ENCODE results near the gene SIDT1.

The SIDT1 gene

DNA sequence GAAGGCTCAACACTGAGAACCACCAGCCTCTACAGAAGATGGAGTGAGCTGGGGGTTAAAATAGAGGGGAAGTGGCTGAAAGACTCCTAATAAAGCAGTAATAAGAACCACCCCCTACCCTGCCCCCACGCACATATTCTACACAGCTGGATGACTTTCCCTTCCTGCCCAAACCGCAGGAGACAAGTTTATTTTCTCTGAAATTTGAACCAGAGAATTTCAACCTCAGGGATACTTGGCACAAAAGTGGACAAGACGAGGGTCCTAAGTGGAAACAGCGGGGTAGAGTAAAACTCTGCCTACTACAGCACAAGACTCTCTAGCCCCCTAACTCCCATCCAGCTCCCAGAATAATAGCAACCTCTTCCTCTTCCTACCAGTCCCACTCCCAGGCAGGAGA lies 135.7 kb downstream of the SIDT1 start:
- Histone ChIP-seq H3K27ac (no peak overlapping the region), H3K4me3 (no peak overlapping the region)
- DNase-seq (ENCODE audit: low spot score) = no peak
- TF ChIP-seq, protein P1, sequence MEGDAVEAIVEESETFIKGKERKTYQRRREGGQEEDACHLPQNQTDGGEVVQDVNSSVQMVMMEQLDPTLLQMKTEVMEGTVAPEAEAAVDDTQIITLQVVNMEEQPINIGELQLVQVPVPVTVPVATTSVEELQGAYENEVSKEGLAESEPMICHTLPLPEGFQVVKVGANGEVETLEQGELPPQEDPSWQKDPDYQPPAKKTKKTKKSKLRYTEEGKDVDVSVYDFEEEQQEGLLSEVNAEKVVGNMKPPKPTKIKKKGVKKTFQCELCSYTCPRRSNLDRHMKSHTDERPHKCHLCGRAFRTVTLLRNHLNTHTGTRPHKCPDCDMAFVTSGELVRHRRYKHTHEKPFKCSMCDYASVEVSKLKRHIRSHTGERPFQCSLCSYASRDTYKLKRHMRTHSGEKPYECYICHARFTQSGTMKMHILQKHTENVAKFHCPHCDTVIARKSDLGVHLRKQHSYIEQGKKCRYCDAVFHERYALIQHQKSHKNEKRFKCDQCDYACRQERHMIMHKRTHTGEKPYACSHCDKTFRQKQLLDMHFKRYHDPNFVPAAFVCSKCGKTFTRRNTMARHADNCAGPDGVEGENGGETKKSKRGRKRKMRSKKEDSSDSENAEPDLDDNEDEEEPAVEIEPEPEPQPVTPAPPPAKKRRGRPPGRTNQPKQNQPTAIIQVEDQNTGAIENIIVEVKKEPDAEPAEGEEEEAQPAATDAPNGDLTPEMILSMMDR (IDR thresholded peaks at IDR 0.05) = no peak

- Histone ChIP-seq H3K4me3 (no peak overlapping the region), H3K27ac (no peak overlapping the region)
- DNase-seq (ENCODE audit: low spot score) = no peak
- TF ChIP-seq, protein P1 (IDR thresholded peaks at IDR 0.05) = no peak
Observed at GRCh38 chr3:113673593-113673992, 141.2 kb downstream of the SIDT1 start.

- no peak overlapping the region for H3K27ac ChIP-seq
- TF ChIP-seq, protein P1 (IDR thresholded peaks at IDR 0.05) = no peak
- no peak overlapping the region for H3K4me3 ChIP-seq
- no peak for DNase-seq (ENCODE audit: low spot score)
Observed at GRCh38 chr3:113676261-113676660, 143.9 kb downstream of the SIDT1 start.

DNA sequence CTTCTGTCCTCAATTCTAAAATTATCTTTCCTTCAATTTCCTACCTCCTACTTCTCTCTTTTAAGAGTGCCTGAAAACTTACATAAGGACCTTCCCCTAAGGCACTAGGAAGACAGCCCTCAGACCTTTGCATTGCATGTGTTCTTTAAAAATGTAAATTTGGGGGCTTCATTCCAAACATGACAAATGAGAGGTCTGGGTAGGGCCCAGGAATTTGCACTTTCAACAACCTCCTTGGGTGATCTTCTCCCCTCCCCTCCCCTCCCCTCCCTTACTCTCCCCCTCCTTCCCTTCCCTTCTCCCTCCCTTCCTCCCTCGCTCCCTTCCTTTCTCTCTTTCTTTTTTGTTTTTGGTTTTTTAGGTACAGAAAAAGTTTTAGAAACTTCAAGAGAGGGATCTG lies 145.4 kb downstream of the SIDT1 start:
- DNase-seq (ENCODE audit: low spot score) = no peak
- no peak overlapping the region for H3K4me3 ChIP-seq
- TF ChIP-seq, protein P1 (IDR thresholded peaks at IDR 0.05) = no peak
- no peak overlapping the region for H3K27ac ChIP-seq

- H3K4me3 ChIP-seq = no peak overlapping the region
- TF ChIP-seq, protein P1 (IDR thresholded peaks at IDR 0.05) = no peak
- H3K27ac ChIP-seq = no peak overlapping the region
- no peak for DNase-seq (ENCODE audit: low spot score)
Observed at GRCh38 chr3:113678773-113679172, 146.4 kb downstream of the SIDT1 start.
